Activated naive CD4-positive, alpha-beta T cell treated with Interleukin-2 at 50 U/mL for 16 hours (primary cell): ENCODE measurements around the gene MIEN1.
A peak's percentile ranks its signal among the peaks of the same experiment; 100 is the strongest.
"Not testable (repeated sequence)": the region's sequence is repeated elsewhere in the genome, so short reads cannot be mapped to it uniquely, and the experiment has no call there.

Source experiments
- DNase-seq: peaks from one replicate; pipeline ENCODE4 v3.0.0-alpha.2; 2020

Gene MIEN1

DNA sequence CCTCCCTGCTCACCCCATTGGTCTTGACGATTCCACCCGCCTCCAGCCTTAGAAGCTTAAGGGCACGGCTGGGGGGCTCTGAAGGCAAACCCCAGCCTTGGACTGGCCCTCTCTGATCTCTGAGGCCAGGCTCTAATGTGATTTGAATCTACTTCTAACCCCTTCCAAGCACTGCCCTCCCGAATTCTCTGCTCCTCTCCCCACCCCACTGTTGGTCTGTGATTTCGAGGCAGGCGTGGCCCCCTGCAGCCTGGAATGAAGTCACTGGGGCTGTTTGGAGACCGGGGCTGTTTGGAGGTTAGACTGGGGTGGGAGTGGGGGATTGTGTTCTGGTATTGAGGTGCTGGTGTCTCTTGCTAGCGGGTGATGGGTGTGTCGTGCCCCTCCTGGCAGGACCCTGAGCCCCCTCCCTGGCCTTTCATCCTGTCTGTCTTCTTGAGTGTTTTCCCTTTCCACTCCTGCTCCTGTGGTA, 9.6 kb upstream of the MIEN1 start:
- no peak for DNase-seq

DNA sequence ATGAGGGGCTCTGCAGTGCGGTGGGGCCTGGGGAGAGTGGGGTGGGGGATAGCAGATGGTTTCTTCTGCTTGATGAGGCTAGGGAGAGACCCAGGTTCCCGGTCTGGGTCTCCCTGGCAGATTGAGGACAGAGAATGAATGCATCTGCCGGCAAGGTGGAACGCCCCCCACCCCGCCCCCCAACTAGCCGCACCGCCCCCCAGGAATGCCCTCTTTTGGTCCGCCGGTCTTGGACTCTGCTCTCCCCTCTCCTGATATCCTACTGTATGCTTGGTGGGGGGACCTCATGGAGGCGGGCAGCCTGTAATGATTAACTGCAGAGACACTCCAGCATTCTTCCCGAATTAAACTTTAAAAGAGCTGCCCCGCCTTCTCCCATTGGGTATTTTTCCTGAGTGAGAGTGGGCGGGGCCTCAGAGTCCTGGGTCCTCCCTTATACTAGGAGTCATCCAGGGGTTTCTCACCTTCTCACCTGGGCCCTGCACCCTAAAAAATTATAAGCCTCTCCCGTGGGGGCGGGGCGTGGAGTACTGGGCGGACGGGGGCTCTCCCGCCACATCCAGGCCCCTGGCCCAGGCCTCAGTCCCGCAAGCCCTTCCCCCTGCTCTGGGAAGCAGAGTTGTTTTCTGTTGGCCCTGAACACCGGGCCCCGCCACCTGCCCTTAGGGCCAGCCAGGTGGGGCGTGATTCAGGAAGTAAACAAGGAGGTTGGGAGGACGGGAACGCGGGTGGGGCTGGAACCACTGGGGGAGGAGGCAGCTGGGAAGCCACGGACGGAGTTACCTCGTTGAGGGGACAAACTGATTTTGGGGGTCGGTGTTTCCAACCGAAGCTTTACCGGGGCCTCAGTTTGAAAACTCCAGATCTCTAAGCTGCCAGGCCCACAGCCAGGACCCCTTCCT, 8.9 kb upstream of the MIEN1 start:
- DNase-seq: no peak

DNA sequence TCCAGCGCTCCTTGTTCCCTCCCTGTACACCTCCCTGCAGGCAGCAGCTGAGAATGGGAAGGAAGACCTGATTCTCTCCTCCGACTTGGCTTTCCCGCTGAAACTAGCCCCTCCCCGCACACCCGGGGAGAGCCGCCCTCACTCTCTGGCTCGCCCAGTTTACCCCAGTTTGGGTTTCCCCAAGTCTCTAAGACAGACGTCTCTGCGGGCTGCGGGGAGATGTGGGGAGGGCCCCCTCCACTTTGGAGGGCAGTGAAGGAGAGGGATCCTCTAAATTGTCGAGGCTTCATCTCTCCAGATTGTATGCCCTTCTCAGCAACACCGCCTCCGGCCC, 8.2 kb upstream of the MIEN1 start:
- DNase-seq: peak; percentile 53

DNA sequence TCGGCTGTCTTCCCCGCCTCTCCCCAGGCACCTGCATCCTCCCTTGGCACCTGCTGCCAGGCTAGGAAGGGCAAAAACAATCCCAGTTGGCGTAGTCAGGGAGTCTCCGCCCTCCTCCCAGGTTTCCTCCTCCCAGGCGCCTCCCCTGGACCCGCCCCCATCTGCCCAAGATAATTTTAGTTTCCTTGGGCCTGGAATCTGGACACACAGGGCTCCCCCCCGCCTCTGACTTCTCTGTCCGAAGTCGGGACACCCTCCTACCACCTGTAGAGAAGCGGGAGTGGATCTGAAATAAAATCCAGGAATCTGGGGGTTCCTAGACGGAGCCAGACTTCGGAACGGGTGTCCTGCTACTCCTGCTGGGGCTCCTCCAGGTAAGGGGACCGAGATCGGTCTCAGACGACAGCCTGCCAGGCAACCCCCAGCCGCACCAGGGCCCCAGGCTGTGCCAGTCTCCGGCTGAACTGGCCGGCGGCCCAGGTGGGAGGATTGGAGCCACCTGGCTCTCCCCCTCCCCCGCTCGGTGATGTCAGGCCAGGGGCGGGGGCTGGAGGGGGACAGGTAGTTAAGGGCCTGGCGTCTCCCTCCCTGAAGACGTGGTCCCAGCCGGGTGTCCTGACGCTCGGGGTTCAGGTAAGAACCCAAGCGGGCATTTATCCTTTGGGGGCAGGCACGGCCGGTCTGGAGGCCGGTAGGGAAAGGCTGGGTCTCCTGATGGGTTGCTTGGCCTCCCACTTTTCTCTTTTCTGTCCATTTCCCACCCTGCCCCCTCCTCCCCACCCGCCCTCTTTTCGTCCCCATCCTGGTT, 7.6 kb upstream of the MIEN1 start, which contains the start of gene GRB7:
GRB7 (plus strand) TSS at position 179 of the 808 bp plus-strand sequence. CDS start 4,364 bp downstream, outside the sequence.
- no peak for DNase-seq

DNA sequence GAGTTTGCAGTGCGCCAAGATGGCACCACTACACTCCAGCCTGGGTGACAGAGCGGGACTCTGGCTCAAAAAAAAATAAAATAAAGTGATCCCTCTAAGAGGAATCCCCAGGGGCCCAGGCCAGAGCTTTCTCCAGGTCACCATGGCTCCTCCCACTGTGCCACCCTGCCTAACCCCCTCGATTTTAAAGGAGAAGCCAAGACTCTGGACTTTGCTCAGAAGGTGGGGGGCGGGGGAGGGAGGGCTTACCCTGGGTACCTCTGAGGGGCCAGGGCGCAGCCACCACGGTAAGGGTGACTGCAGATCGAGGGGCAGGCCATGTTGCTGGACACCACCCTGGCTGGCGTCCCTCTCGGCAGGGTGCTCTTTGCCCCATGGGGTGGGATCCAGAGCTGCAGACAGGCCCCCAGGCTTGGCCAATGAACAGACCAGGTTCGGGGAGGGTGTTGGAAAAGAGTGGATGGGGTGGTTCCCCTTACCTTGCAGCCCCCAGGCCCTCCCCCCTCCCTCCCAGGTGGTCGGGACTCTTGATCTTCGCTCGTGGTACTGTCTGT, 7.0 kb upstream of the MIEN1 start:
- no peak for DNase-seq

DNA sequence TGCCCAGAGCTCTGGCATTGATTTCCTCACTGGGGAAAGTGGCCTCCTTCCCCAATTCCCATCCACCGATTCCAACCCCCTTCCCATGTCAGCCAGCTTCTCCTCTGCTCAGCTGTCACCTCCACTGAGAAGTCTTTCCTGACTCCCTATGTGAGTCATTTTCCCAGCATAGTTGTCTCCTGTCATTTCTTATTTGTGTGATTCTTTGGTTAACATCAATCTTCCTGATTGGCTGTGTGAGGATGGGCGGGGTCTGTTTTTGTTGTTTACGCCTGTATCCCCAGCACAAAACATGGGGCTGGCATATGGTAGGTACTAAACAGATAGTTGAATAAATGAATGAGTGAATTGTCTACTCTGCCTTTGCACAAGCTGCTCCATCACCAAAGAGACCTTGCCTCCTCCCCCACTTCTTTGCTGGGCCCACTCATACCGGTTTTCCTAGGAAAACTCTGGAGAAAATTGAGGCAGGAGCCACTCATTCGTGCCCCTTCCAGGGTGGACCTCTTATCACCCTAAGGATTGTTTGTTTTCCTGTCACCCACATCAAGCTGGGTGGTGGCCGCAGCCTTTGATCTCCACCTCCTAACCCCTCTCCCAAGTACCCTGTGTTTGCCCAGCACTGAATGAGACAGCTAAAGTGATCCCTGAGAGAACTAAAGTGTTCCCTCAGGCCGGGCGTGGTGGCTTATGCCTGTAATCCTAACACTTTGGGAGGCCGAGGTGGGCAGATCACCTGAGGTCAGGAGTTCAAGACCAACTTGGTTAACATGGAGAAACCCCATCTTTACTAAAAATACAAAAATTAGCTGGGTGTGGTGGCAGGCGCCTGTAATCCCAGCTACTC, 6.2 kb upstream of the MIEN1 start:
- no peak for DNase-seq

DNA sequence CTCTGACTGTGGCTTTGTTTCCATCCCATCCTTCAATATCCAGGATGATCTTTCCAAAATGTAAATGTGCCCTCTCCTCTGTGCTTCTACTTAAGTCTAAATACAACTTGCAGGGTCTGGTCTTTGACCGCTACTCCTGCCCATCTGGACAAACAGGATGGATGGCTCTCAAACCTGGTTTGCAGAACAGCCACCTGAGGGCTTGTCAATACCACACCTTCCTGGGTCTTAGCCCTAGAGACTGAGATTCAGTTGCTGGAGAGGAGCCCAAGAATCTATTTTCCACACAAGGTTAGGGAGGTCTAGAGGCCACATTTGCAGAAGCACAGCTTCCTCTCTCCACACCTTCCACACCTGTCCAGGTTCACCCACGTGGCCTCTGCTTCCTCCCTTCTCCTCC, 5.5 kb upstream of the MIEN1 start:
- no peak for DNase-seq

DNA sequence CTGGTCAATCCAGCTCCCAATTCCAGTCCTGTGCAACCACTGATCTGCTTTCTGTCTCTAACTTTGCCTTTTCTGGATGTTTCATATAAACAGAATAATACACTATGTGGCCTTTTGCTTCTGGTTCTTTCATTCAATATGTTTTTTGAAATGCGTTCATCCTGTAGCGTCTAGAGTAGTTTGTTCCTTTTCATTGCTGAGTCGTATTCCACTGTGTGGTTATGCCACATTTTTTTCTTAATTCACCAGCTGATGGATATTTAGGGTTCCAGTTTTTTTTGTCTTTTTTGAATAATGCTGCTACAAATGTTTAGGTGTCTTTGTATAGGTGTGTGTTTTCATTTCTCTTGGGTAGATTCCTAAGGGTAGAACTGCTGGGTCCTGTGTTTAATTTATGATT, 2.3 kb upstream of the MIEN1 start:
- DNase-seq: no peak

DNA sequence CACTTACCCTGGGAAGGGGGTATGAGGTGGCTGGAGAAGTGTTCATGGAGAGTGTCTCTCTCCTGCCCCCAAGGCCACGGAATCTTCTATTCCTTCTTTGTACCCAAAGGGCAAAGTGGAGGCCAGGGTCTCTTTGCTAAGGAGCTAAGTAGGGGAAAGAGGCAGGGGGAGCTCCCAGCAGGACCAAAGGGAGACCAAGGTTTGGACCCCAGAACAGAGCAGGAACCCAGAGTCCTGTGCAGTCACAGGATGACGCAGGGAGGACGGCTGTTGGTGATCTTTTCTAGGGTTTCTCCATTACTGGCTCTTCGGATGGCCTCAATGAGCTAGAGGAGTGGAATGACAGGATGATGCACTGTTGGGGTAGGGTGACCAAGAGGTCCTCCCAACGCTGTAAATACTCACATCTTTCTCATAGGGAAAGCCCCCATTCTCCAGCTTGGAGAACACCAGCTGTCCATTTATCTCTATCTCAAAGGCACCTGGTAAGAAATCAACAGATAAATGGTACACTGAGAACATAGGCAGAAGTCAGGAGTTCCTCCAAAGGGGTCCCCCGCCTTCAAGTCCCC, 966 bp downstream of the MIEN1 start:
- DNase-seq: no peak

DNA sequence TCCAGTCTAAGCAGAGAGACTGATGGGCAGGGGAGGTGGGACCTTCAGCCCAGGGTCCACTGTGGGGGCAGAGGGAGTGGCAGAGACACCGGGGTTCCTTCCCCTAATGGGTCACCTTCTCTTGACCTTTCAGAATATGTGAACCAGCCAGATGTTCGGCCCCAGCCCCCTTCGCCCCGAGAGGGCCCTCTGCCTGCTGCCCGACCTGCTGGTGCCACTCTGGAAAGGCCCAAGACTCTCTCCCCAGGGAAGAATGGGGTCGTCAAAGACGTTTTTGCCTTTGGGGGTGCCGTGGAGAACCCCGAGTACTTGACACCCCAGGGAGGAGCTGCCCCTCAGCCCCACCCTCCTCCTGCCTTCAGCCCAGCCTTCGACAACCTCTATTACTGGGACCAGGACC, 2.8 kb downstream of the MIEN1 start:
- no peak for DNase-seq

DNA sequence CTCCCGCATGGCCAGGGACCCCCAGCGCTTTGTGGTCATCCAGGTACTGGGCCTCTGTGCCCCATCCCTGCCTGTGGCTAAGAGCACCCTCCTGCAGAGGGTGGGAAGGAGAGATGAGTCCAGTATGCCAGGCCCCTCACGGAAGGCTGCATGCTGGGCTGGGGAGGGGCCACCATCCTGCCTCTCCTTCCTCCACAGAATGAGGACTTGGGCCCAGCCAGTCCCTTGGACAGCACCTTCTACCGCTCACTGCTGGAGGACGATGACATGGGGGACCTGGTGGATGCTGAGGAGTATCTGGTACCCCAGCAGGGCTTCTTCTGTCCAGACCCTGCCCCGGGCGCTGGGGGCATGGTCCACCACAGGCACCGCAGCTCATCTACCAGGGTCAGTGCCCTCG, 3.7 kb downstream of the MIEN1 start:
- no peak for DNase-seq

DNA sequence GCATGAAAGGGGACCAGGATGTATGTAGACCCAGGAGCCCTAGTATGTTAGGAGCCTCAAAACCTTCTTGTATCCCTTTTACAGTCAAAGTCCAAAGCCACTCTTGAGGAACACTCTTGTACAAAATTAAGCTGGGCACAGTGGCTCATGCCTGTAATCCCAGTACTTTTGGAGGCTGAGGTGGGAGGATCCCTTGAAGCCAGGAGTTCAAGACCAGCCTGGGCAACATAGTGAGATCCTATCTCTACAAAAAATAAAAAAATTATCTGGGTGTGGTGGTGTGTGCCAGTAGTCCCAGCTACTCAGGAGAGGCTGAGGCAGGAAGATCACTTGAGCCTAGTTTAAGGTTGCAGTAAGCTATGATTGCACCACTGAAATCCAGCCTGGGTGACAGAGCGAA, 4.4 kb downstream of the MIEN1 start:
- not testable (repeated sequence) for DNase-seq

DNA sequence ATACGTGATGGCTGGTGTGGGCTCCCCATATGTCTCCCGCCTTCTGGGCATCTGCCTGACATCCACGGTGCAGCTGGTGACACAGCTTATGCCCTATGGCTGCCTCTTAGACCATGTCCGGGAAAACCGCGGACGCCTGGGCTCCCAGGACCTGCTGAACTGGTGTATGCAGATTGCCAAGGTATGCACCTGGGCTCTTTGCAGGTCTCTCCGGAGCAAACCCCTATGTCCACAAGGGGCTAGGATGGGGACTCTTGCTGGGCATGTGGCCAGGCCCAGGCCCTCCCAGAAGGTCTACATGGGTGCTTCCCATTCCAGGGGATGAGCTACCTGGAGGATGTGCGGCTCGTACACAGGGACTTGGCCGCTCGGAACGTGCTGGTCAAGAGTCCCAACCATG, 5.6 kb downstream of the MIEN1 start:
- no peak for DNase-seq

DNA sequence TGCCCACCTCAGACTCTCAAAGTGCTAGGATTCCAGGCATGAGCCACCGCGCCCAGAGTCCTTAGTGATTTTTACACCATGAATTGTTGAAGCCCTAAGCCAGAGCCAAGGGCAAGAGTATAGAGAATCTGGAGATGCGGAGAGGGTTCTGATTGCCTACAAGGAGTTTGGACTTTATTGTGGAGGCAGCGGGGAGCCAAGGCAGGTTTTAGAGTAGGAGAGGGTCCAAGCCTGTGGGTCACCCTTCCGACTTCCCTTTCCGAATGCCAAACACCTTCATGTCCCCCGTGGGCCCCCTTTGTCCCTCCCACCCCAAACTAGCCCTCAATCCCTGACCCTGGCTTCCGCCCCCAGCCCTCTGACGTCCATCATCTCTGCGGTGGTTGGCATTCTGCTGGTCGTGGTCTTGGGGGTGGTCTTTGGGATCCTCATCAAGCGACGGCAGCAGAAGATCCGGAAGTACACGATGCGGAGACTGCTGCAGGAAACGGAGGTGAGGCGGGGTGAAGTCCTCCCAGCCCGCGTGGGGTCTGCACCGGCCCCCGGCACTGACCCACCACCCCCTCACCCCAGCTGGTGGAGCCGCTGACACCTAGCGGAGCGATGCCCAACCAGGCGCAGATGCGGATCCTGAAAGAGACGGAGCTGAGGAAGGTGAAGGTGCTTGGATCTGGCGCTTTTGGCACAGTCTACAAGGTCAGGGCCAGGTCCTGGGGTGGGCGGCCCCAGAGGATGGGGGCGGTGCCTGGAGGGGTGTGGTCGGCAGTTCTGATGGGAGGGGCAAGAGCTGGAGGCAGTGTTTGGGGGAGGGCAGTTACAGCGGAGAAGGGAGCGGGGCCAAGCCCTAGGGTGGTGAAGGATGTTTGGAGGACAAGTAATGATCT, 7.1 kb downstream of the MIEN1 start:
- peak; percentile 25 for DNase-seq

DNA sequence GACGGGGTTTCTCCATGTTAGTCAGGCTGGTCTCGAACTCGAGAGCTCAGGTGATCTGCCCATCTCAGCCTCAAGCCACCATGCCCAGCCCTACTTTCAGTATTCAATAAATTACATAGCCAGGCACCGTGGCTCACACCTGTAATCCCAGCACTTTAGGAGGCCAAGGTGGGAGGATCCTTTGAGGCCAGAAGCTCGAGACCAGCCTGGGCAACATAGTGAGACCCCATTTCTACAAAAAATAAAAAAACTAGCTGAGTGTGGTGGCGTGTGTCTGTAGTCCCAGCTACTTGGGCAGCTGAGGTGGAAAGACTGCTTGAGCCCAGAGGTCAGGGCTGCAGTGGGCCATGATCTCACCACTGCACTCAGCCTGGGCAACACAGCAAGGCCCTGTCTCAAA, 8.2 kb downstream of the MIEN1 start:
- no peak for DNase-seq

DNA sequence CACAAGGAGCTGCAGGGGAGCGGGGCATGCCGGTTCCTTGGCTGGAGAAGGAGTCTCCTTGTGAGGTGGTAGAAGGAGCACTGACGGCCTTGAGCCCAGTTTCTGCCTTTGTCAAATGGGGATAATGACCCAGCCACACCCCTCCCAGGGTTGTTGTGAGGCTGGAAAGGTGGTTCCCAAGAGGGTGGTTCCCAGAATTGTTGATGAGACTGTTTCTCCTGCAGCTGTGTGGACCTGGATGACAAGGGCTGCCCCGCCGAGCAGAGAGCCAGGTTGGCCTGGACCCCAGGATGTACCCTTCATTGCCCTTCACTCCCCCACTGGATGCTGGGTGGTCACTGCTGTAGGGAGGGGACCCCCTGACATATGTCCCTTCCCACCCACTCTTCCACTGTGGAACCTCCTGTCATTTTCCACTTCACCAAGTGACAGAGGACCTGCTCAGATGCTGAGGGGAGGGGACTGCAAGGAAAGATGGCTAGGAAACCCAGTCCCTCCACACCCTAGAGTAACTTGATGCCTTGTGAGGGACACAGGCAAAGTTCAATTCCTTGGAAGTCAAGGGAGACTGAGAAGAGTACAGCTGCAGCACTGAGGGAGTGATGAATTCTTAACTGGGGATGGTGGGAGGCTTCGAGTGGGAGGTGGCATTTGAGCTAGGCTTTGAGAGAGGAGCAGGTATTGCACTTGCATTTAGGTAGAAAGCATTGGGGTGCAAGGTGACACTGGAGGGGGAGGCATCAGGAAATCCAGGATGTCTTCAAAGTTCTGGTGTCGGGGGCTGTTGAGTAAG, 10.6 kb downstream of the MIEN1 start:
- DNase-seq: no peak

DNA sequence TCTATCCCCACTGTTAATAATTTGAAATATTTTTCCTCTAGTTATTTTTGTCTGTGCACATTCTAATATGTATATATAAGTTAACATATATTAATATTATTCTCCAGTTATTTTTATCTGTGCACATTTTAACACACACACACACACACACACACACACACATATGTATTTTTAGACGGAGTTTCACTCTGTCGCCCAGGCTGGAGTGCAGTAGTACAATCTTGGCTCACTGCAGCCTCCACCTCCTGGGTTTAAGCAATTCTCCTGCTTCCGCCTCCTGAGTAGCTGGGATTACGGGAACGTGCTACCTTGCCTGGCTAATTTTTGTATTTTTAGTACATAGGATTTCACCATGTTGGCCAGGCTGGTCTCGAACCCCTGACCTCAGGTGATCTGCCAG, 12.7 kb downstream of the MIEN1 start:
- no peak for DNase-seq

DNA sequence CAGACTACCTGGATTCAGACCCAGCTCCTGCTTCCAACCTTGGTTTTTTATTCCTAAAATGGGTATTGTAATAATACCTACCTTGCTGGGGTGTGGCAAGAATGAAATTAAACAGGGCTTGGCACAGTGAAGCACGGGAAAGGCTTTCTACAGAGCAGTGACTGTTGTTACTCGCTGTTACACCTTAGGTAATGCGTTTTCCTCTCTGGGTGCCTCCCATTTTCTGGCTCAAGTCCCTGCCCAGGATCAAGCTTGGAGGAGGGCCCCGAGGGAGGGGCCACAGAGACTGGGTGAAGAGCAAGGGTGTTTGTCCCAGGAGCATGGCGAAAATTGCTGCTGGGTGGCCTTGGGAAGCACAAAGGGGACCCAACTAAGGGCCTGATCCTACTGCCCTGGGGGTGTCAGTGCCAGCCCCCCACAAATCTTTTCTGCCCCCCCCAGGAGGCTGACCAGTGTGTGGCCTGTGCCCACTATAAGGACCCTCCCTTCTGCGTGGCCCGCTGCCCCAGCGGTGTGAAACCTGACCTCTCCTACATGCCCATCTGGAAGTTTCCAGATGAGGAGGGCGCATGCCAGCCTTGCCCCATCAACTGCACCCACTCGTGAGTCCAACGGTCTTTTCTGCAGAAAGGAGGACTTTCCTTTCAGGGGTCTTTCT, 13.3 kb downstream of the MIEN1 start:
- DNase-seq: no peak

DNA sequence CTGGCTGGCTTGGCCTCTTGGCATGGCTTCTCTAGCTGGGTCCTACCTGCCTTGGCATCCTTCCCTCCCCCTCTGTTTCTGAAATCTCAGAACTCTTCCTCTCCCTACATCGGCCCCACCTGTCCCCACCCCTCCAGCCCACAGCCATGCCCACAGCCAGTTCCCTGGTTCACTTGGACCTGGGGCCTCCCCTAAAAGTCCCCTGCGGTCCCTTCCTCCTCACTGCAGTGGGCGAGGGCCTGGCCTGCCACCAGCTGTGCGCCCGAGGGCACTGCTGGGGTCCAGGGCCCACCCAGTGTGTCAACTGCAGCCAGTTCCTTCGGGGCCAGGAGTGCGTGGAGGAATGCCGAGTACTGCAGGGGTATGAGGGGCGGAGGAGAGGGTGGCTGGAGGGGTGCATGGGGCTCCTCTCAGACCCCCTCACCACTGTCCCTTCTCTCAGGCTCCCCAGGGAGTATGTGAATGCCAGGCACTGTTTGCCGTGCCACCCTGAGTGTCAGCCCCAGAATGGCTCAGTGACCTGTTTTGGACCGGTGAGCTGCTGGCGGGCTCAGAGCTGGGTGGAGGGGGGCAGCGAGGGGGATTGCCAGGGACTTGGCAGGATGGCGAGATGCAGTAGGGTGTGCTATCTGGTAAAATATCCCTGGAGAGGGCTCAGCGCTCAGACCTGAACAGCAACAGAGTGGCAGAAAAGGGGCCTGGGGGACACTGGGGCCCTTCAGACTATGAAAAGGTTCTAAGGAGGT, 14.1 kb downstream of the MIEN1 start:
- DNase-seq: no peak
